Upper lobe of left lung (tissue), 6 donors: Measurements from ENCODE around the gene DOCK7. TPM values are rescaled to one million over a fixed set of nuclear protein-coding genes. Genes with fewer than 3 reads are reported as not detected.
"Not testable (repeated sequence)": the region's sequence is repeated elsewhere in the genome, so short reads cannot be mapped to it uniquely, and the experiment has no call there.

Experiments
- ATAC-seq, 2 donors: fragments of 200-7000 bp; cut with Tn5 transposase; one replicate each; pipeline ENCODE4 v1.9.1; 2022; ENCODE audit warnings: mild to moderate bottlenecking in 2 of 2, moderate library complexity in 2 of 2; ENCODE audit not compliant: low FRiP score in 2 of 2
- DNase-seq, 2 donors: peaks; one replicate each; pipeline ENCODE4 v3.0.0-alpha.2; 2019 to 2020
- H3K27ac ChIP-seq, 4 donors: fragments of 200-600 bp; sonication (generic); one replicate each; pipeline ENCODE4 v1.5.1; 2016 to 2019
- H3K27me3 ChIP-seq, 4 donors: fragments of 200-600 bp; sonication (generic); one replicate each; pipeline ENCODE4 v1.5.1; 2017 to 2019
- H3K36me3 ChIP-seq, 4 donors: fragments of 200-600 bp; sonication (generic); one replicate each; pipeline ENCODE4 v1.5.1; 2016 to 2019
- H3K4me1 ChIP-seq, 4 donors: fragments of 200-600 bp; sonication (generic); one replicate each; pipeline ENCODE4 v1.5.1; 2018 to 2019
- H3K4me3 ChIP-seq, 4 donors: fragments of 200-600 bp; sonication (generic); one replicate each; pipeline ENCODE4 v1.5.1; 2017 to 2019; ENCODE audit warnings: mild to moderate bottlenecking in 2 of 4, moderate library complexity in 1 of 4
- H3K9me3 ChIP-seq, 4 donors: fragments of 200-600 bp; sonication (generic); one replicate each; pipeline ENCODE4 v1.5.1; 2018 to 2019
- CTCF ChIP-seq, 6 experiments: fragments of 450-650 bp in 4 of 6; fragments of 200-600 bp in 2 of 6; sonication (generic) in 2 of 6; IDR thresholded peaks; one replicate each; pipeline ENCODE4 v1.5.1; 2016 to 2019; ENCODE audit warnings: antibody characterized with exemption in 6 of 6
- EP300 ChIP-seq, 4 donors: sonication (generic); formaldehyde crosslinking; IDR thresholded peaks; one replicate each; pipeline ENCODE4 v1.5.1; 2017; ENCODE audit warnings: antibody characterized with exemption in 4 of 4, control low read depth in 2 of 4
- POLR2A ChIP-seq, 4 donors: fragments of 450-650 bp; IDR thresholded peaks; one replicate each; pipeline ENCODE4 v1.5.1; 2016 to 2017; ENCODE audit warnings: antibody characterized with exemption in 4 of 4, mild to moderate bottlenecking in 2 of 4
- POLR2AphosphoS5 ChIP-seq, 2 donors: sonication (generic); formaldehyde crosslinking; IDR thresholded peaks; one replicate each; pipeline ENCODE4 v1.5.1; 2017; ENCODE audit warnings: antibody characterized with exemption in 2 of 2
- WGBS, 2 donors: methylation state at CpG; one replicate each; pipeline ENCODE4 v1.1.5; 2017 to 2018; 5-methylcytosine and 5-hydroxymethylcytosine counted together
- total RNA-seq, 6 donors: library from RNA; depleted of rRNA in 4 of 6; stranded (reverse); fragments of >200 nt in 4 of 6; gene quantifications; one replicate each; pipeline versions ENCODE4 v1.1.0 to v1.2.1, GENCODE V29; 2016 to 2021
- donor health status: DM: no; HTN: no; CAD: no; lungs with moderate emphysema.
- donor health status: DM: no; HTN: yes; CAD: no; lungs with severe emphysema.

The DOCK7 gene
- total RNA-seq, 6 donors from 2014 or later = 19.4 to 31.9 (median 26.4) TPM

- ATAC-seq (no peak), DNase-seq (no peak)
- Histone ChIP-seq H3K4me1 (no peaks in the 10 kb centered on the region), H3K27me3 (no peaks in the 10 kb centered on the region), H3K27ac (no peak overlapping the region), H3K4me3 (no peak overlapping the region), H3K9me3 (no peaks in the 10 kb centered on the region), H3K36me3 (no peaks in the 10 kb centered on the region)
- TF ChIP-seq EP300 (IDR thresholded peaks at IDR 0.05) (no peak), POLR2A (IDR thresholded peaks at IDR 0.05) (no peak), CTCF (IDR thresholded peaks at IDR 0.05) (no peak), POLR2AphosphoS5 (IDR thresholded peaks at IDR 0.05) (no peak)
- 52 to 64% methylated on average over 1 of the region's 1 CpG for WGBS, 2 donors
Measured at GRCh38 chr1:62585469-62586155, 102.6 kb downstream of the DOCK7 start.

GRCh38 chr1:62573675-62574074, 114.5 kb downstream of the DOCK7 start:
- Histone ChIP-seq H3K27ac (no peak overlapping the region), H3K27me3 (no peaks in the 10 kb centered on the region), H3K9me3 (no peaks in the 10 kb centered on the region), H3K36me3 (peaks cover 0 to 29% (median 3%) of the 10 kb centered on the region in 4 donors), H3K4me3 (no peak overlapping the region), H3K4me1 (no peaks in the 10 kb centered on the region)
- no peak for DNase-seq
- TF ChIP-seq CTCF (IDR thresholded peaks at IDR 0.05) (no peak), POLR2AphosphoS5 (IDR thresholded peaks at IDR 0.05) (no peak), EP300 (IDR thresholded peaks at IDR 0.05) (no peak), POLR2A (IDR thresholded peaks at IDR 0.05) (no peak)
- WGBS, 2 donors = 57 to 71% methylated on average over 2 of the region's 2 CpGs
- ATAC-seq = no peak

- ATAC-seq (no peak), DNase-seq (no peak)
- no peak for TF ChIP-seq CTCF (IDR thresholded peaks at IDR 0.05)
- TF ChIP-seq POLR2AphosphoS5 (IDR thresholded peaks at IDR 0.05) = no peak
- no peak for TF ChIP-seq POLR2A (IDR thresholded peaks at IDR 0.05)
- no peak for TF ChIP-seq EP300 (IDR thresholded peaks at IDR 0.05)
- H3K27ac ChIP-seq = no peak overlapping the region
- H3K36me3 ChIP-seq = peaks cover 0 to 29% (median 3%) of the 10 kb centered on the region in 4 donors
- H3K27me3 ChIP-seq = no peaks in the 10 kb centered on the region
- no peak overlapping the region for H3K4me3 ChIP-seq
- peaks cover 0 to 8% (median 0%) of the 10 kb centered on the region in 4 donors for H3K9me3 ChIP-seq
- H3K4me1 ChIP-seq = no peaks in the 10 kb centered on the region
Measured at GRCh38 chr1:62572476-62572875, 115.7 kb downstream of the DOCK7 start.

- not testable (repeated sequence) for ATAC-seq, H3K4me1 ChIP-seq, H3K27me3 ChIP-seq, DNase-seq, H3K27ac ChIP-seq, H3K9me3 ChIP-seq, H3K4me3 ChIP-seq
- H3K36me3 ChIP-seq = peaks cover 0 to 25% (median 3%) of the 10 kb centered on the region in 4 donors
- 87 to 97% methylated on average over 4 of the region's 4 CpGs for WGBS, 2 donors
Measured at GRCh38 chr1:62571517-62571916, 116.7 kb downstream of the DOCK7 start.

- H3K36me3 ChIP-seq, H3K9me3 ChIP-seq, ATAC-seq, DNase-seq, H3K27ac ChIP-seq, H3K4me1 ChIP-seq, H3K4me3 ChIP-seq, H3K27me3 ChIP-seq: not testable (repeated sequence)
- WGBS, 2 donors = 46 to 61% methylated on average over 1 of the region's 1 CpG
Measured at GRCh38 chr1:62567926-62568325, 120.3 kb downstream of the DOCK7 start.

- not testable (repeated sequence) for H3K27me3 ChIP-seq, DNase-seq, H3K9me3 ChIP-seq, H3K27ac ChIP-seq, H3K36me3 ChIP-seq, ATAC-seq, H3K4me1 ChIP-seq, H3K4me3 ChIP-seq
- 100% methylated on average over 1 of the region's 1 CpG for WGBS, 2 donors
Measured at GRCh38 chr1:62567182-62567581, 121.0 kb downstream of the DOCK7 start.
